AG09319 (cell line): ENCODE results near the gene ANO9.

Experiments
- DNase-seq: peaks from one replicate; pipeline ENCODE4 v3.0.0-alpha.2; 2010; ENCODE audit warnings: low read depth; ENCODE audit errors: extremely low read depth
- CTCF ChIP-seq: IDR thresholded peaks from 2 replicates; pipeline ENCODE4 v1.5.1; 2011; ENCODE audit warnings: low read depth, mild to moderate bottlenecking, inconsistent platforms, low read length, moderate library complexity

ANO9 gene

GRCh38 chr11:373716-374551 is 67.9 kb downstream of the ANO9 start:
- DNase-seq: no peak
- no peak for TF ChIP-seq CTCF

- no peak for DNase-seq
- no peak for TF ChIP-seq CTCF
Observed at GRCh38 chr11:372809-373715, 68.7 kb downstream of the ANO9 start.

GRCh38 chr11:371716-372590 is 69.9 kb downstream of the ANO9 start:
- DNase-seq: no peak
- no peak for TF ChIP-seq CTCF

GRCh38 chr11:371051-371450 is 70.8 kb downstream of the ANO9 start:
- DNase-seq: no peak
- no peak for TF ChIP-seq CTCF

GRCh38 chr11:370070-370941 is 71.5 kb downstream of the ANO9 start:
- no peak for TF ChIP-seq CTCF
- DNase-seq: no peak

- TF ChIP-seq CTCF: no peak
- no peak for DNase-seq
Observed at GRCh38 chr11:369336-370018, 72.3 kb downstream of the ANO9 start, which contains the start of gene B4GALNT4. TSS of gene B4GALNT4 (plus strand) at chr11:369499. CDS start at chr11:369804, 305 bp downstream.
